ENCODE measurements around the gene LMO2. TPM values are rescaled to one million over a fixed set of nuclear protein-coding genes. Genes with fewer than 3 reads are reported as not detected.

LMO2 gene
- total and polyA plus RNA-seq, 2 of the 13 experiments (the other 11 are each of a cell fraction or from before 2014, with no cell fraction given) = not detected

DNA sequence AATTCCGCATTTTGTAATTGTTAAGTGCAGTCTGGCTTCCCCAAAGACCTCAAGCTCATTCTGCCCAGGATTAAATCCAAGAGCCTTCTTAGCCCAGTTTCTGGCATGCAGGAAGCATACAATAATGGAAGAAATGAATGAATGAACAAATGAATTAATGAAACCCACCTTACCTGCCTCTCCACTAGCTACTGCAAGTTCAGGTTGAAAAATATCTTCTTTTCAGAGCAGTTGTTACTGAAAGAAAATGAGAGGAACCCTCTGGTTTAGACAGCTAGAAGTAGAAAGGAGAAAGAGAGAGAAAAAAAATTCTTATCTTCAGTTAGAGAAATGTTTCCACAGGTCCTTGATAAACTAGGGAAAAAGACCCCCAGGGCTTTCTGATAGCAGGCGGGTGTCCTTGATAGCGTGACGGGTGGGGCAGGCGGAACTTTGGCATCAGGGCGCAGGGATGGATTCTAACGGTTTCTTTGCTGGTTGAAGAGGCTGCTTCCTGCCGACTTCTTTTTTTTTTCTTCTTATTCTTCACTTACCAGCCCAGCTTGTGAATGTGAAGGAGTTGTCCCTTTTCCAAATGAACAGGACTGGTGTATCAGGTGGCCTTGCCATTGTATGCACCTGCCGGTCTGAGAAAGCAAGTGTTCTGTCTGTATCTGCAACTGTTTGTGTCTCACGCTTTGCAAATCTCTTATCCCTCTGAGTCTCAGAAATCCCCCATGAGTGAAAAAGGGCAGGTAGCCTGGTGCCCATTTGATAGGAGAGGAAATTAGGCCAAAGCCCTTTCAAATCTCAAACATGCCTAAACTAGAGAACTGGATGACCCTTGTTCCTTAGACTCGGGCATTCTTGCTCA lies 10.0 kb downstream of the LMO2 start:
- Histone ChIP-seq H3K27ac (ENCODE audit: extremely low read length, insufficient read depth, low read length) (no peak overlapping the region), H2AFZ (ENCODE audit: low read length) (no peak overlapping the region), H3K27me3 (ENCODE audit: control insufficient read depth in 1 of 2, insufficient read depth in 2 of 2, low read length in 2 of 2) (peaks cover 1 to 13% of the 10 kb centered on the region in 2 experiments; a peak in 1 of 5 replicates), H3K36me3 (replicated peaks in 1 of 2; ENCODE audit: control insufficient read depth in 1 of 2, insufficient read depth in 2 of 2, low read length in 2 of 2) (no peaks in the 10 kb centered on the region), H4K20me1 (ENCODE audit: insufficient read depth, low read length) (no peaks in the 10 kb centered on the region), H3K9ac (ENCODE audit: insufficient read depth, low read depth, low read length) (no peak overlapping the region), H3K4me1 (ENCODE audit: insufficient read depth, low read length) (no peaks in the 10 kb centered on the region), H3K9me3 (ENCODE audit: low read length) (no peaks in the 10 kb centered on the region), H3K4me2 (ENCODE audit: low read depth, low read length) (no peak overlapping the region), H3K79me2 (ENCODE audit: insufficient read depth, low read length) (no peaks in the 10 kb centered on the region), H3K4me3 (replicated peaks in 1 of 3; ENCODE audit: insufficient read depth in 1 of 3, low read depth in 2 of 3, low read length in 3 of 3) (no peak overlapping the region)
- TF ChIP-seq YEATS2 (CRISPR knock-in tag; IDR thresholded peaks at IDR 0.05; ENCODE audit: borderline replicate concordance) (no peak), TEAD2 (CRISPR knock-in tag; IDR thresholded peaks at IDR 0.05) (no peak), CEBPG (CRISPR knock-in tag; IDR thresholded peaks at IDR 0.05) (no peak), ELF4 (CRISPR knock-in tag; IDR thresholded peaks at IDR 0.05; ENCODE audit: borderline replicate concordance) (no peak), SMAD1 (CRISPR knock-in tag; IDR thresholded peaks at IDR 0.05; ENCODE audit: borderline replicate concordance, low read depth) (no peak), MEF2D (CRISPR knock-in tag; IDR thresholded peaks at IDR 0.05) (no peak), NCOA1 (CRISPR knock-in tag; IDR thresholded peaks at IDR 0.05) (no peak), THAP11 (CRISPR knock-in tag; IDR thresholded peaks at IDR 0.05) (no peak)
- TF ChIP-seq, protein P1, sequence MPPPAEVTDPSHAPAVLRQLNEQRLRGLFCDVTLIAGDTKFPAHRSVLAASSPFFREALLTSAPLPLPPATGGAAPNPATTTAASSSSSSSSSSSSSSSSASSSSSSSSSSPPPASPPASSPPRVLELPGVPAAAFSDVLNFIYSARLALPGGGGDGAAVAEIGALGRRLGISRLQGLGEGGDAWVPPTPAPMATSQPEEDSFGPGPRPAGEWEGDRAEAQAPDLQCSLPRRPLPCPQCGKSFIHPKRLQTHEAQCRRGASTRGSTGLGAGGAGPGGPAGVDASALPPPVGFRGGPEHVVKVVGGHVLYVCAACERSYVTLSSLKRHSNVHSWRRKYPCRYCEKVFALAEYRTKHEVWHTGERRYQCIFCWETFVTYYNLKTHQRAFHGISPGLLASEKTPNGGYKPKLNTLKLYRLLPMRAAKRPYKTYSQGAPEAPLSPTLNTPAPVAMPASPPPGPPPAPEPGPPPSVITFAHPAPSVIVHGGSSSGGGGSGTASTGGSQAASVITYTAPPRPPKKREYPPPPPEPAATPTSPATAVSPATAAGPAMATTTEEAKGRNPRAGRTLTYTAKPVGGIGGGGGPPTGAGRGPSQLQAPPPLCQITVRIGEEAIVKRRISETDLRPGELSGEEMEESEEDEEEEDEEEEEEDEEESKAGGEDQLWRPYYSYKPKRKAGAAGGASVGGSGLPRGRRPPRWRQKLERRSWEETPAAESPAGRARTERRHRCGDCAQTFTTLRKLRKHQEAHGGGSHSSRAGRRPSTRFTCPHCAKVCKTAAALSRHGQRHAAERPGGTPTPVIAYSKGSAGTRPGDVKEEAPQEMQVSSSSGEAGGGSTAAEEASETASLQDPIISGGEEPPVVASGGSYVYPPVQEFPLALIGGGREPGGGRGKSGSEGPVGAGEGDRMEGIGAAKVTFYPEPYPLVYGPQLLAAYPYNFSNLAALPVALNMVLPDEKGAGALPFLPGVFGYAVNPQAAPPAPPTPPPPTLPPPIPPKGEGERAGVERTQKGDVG (CRISPR knock-in tag; IDR thresholded peaks at IDR 0.05; ENCODE audit: borderline replicate concordance) = no peak
- WGBS (ENCODE audit: low lambda C conversion rate) = 35% methylated on average over 11 of the region's 11 CpGs
- in situ Hi-C loops (cut with HindIII; ENCODE audit: extremely low pct_ligation_motif_present, low pct_unique_long_range_greater_than_20kb) (no loop called here), intact Hi-C loops (cut with micrococcal nuclease; ENCODE audit: unreplicated experiment) (no loop called here)
- CTCF ChIA-PET (ENCODE audit: low intra/inter-chr PET ratio, low total read pairs) = no interaction called here
- DNase-seq (ENCODE audit: low spot score) (no peak), FAIRE-seq (no peak), ATAC-seq (no peak)
- no TSS peak for BruUV-seq (replicated peaks)
- POLR2A ChIA-PET = no interaction called here
